ENCODE measurements around the gene NTM.

NTM gene

GRCh38 chr11:131810541-131810940 is 440.1 kb downstream of the NTM start:
- Mint-ChIP-seq H3K36me3 (ENCODE audit: insufficient read depth) (no peaks in the 10 kb centered on the region), H3K4me3 (no peak overlapping the region), H3K9me3 (peaks cover 6% of the 10 kb centered on the region), H3K27ac (ENCODE audit: low read depth) (no peak overlapping the region), H3K4me1 (no peaks in the 10 kb centered on the region), H3K27me3 (no peaks in the 10 kb centered on the region)
- DNase-seq (ENCODE audit: low spot score in 2 of 2) (no peak), ATAC-seq (replicated peaks; ENCODE audit: extremely low read depth, poor library complexity, severe bottlenecking) (no peak)

GRCh38 chr11:131811383-131811782 is 441.0 kb downstream of the NTM start:
- Mint-ChIP-seq H3K4me1 (no peaks in the 10 kb centered on the region), H3K36me3 (ENCODE audit: insufficient read depth) (no peaks in the 10 kb centered on the region), H3K4me3 (no peak overlapping the region), H3K9me3 (peaks cover 6% of the 10 kb centered on the region), H3K27ac (ENCODE audit: low read depth) (no peak overlapping the region), H3K27me3 (no peaks in the 10 kb centered on the region)
- DNase-seq (ENCODE audit: low spot score in 2 of 2): no peak
- ATAC-seq (replicated peaks; ENCODE audit: extremely low read depth, poor library complexity, severe bottlenecking): no peak

GRCh38 chr11:131814108-131814507 is 443.7 kb downstream of the NTM start:
- ATAC-seq (replicated peaks; ENCODE audit: extremely low read depth, poor library complexity, severe bottlenecking): no peak
- no peak for DNase-seq (ENCODE audit: low spot score in 2 of 2)
- Mint-ChIP-seq H3K27ac (ENCODE audit: low read depth) (no peak overlapping the region), H3K4me3 (no peak overlapping the region), H3K4me1 (no peaks in the 10 kb centered on the region), H3K36me3 (ENCODE audit: insufficient read depth) (no peaks in the 10 kb centered on the region), H3K9me3 (no peaks in the 10 kb centered on the region), H3K27me3 (no peaks in the 10 kb centered on the region)

- Mint-ChIP-seq H3K4me3 (no peak overlapping the region), H3K27ac (ENCODE audit: low read depth) (no peak overlapping the region), H3K36me3 (ENCODE audit: insufficient read depth) (no peaks in the 10 kb centered on the region), H3K27me3 (no peaks in the 10 kb centered on the region), H3K9me3 (no peaks in the 10 kb centered on the region), H3K4me1 (no peaks in the 10 kb centered on the region)
- ATAC-seq (replicated peaks; ENCODE audit: extremely low read depth, poor library complexity, severe bottlenecking) (no peak), DNase-seq (ENCODE audit: low spot score in 2 of 2) (no peak)
Observed at GRCh38 chr11:131815590-131815989, 445.2 kb downstream of the NTM start.

GRCh38 chr11:131816051-131816450 is 445.6 kb downstream of the NTM start:
- no peak for ATAC-seq (replicated peaks; ENCODE audit: extremely low read depth, poor library complexity, severe bottlenecking)

GRCh38 chr11:131817687-131818188 is 447.3 kb downstream of the NTM start:
- Mint-ChIP-seq H3K4me1 (no peaks in the 10 kb centered on the region), H3K27ac (ENCODE audit: low read depth) (no peak overlapping the region), H3K27me3 (no peaks in the 10 kb centered on the region), H3K9me3 (no peaks in the 10 kb centered on the region), H3K4me3 (no peak overlapping the region), H3K36me3 (ENCODE audit: insufficient read depth) (no peaks in the 10 kb centered on the region)
- DNase-seq (ENCODE audit: low spot score in 2 of 2) (no peak), ATAC-seq (replicated peaks; ENCODE audit: extremely low read depth, poor library complexity, severe bottlenecking) (no peak)

More at GRCh38 chr11:131816051-131816450, 445.6 kb downstream of the NTM start:
- Mint-ChIP-seq H3K36me3 (ENCODE audit: insufficient read depth) (no peaks in the 10 kb centered on the region), H3K4me1 (no peaks in the 10 kb centered on the region), H3K27me3 (no peaks in the 10 kb centered on the region), H3K27ac (ENCODE audit: low read depth) (no peak overlapping the region), H3K4me3 (no peak overlapping the region), H3K9me3 (no peaks in the 10 kb centered on the region)
- no peak for DNase-seq (ENCODE audit: low spot score in 2 of 2)

- ATAC-seq (replicated peaks; ENCODE audit: extremely low read depth, poor library complexity, severe bottlenecking) (no peak), DNase-seq (ENCODE audit: low spot score in 2 of 2) (no peak)
- H3K27ac Mint-ChIP-seq (ENCODE audit: low read depth): no peak overlapping the region
- no peaks in the 10 kb centered on the region for H3K9me3 Mint-ChIP-seq
- H3K27me3 Mint-ChIP-seq: no peaks in the 10 kb centered on the region
- H3K4me3 Mint-ChIP-seq: no peak overlapping the region
- H3K4me1 Mint-ChIP-seq: no peaks in the 10 kb centered on the region
- no peaks in the 10 kb centered on the region for H3K36me3 Mint-ChIP-seq (ENCODE audit: insufficient read depth)
Observed at GRCh38 chr11:131819865-131820264, 449.4 kb downstream of the NTM start.

- no peak overlapping the region for H3K4me3 Mint-ChIP-seq
- H3K4me1 Mint-ChIP-seq: no peaks in the 10 kb centered on the region
- no peaks in the 10 kb centered on the region for H3K27me3 Mint-ChIP-seq
- DNase-seq (ENCODE audit: low spot score in 2 of 2) (no peak), ATAC-seq (replicated peaks; ENCODE audit: extremely low read depth, poor library complexity, severe bottlenecking) (no peak)
- H3K27ac Mint-ChIP-seq (ENCODE audit: low read depth): no peak overlapping the region
- H3K9me3 Mint-ChIP-seq: no peaks in the 10 kb centered on the region
- H3K36me3 Mint-ChIP-seq (ENCODE audit: insufficient read depth): no peaks in the 10 kb centered on the region
Observed at GRCh38 chr11:131822506-131822905, 452.1 kb downstream of the NTM start.

GRCh38 chr11:131823772-131824171 is 453.4 kb downstream of the NTM start:
- ATAC-seq (replicated peaks; ENCODE audit: extremely low read depth, poor library complexity, severe bottlenecking) (no peak), DNase-seq (ENCODE audit: low spot score in 2 of 2) (no peak)
- Mint-ChIP-seq H3K9me3 (no peaks in the 10 kb centered on the region), H3K27me3 (no peaks in the 10 kb centered on the region), H3K36me3 (ENCODE audit: insufficient read depth) (no peaks in the 10 kb centered on the region), H3K4me1 (no peaks in the 10 kb centered on the region), H3K27ac (ENCODE audit: low read depth) (no peak overlapping the region), H3K4me3 (no peak overlapping the region)

- no peaks in the 10 kb centered on the region for H3K27me3 Mint-ChIP-seq
- no peaks in the 10 kb centered on the region for H3K36me3 Mint-ChIP-seq (ENCODE audit: insufficient read depth)
- ATAC-seq (replicated peaks; ENCODE audit: extremely low read depth, poor library complexity, severe bottlenecking) (no peak), DNase-seq (ENCODE audit: low spot score in 2 of 2) (no peak)
- no peak overlapping the region for H3K27ac Mint-ChIP-seq (ENCODE audit: low read depth)
- H3K4me3 Mint-ChIP-seq: no peak overlapping the region
- H3K9me3 Mint-ChIP-seq: no peaks in the 10 kb centered on the region
- H3K4me1 Mint-ChIP-seq: no peaks in the 10 kb centered on the region
Observed at GRCh38 chr11:131824771-131825170, 454.4 kb downstream of the NTM start.

GRCh38 chr11:131827430-131827829 is 457.0 kb downstream of the NTM start:
- ATAC-seq (replicated peaks; ENCODE audit: extremely low read depth, poor library complexity, severe bottlenecking): no peak
- DNase-seq (ENCODE audit: low spot score in 2 of 2): no peak
- H3K4me1 Mint-ChIP-seq: no peaks in the 10 kb centered on the region

GRCh38 chr11:131829725-131830124 is 459.3 kb downstream of the NTM start:
- H3K27me3 Mint-ChIP-seq: no peaks in the 10 kb centered on the region
- H3K27ac Mint-ChIP-seq (ENCODE audit: low read depth): no peak overlapping the region
- H3K36me3 Mint-ChIP-seq (ENCODE audit: insufficient read depth): no peaks in the 10 kb centered on the region
- peaks cover 5% of the 10 kb centered on the region for H3K9me3 Mint-ChIP-seq
- no peaks in the 10 kb centered on the region for H3K4me1 Mint-ChIP-seq
- no peak for DNase-seq (ENCODE audit: low spot score in 2 of 2)
- ATAC-seq (replicated peaks; ENCODE audit: extremely low read depth, poor library complexity, severe bottlenecking): no peak
- H3K4me3 Mint-ChIP-seq: no peak overlapping the region

More at GRCh38 chr11:131827430-131827829, 457.0 kb downstream of the NTM start:
- Mint-ChIP-seq H3K36me3 (ENCODE audit: insufficient read depth) (no peaks in the 10 kb centered on the region), H3K4me3 (no peak overlapping the region), H3K9me3 (no peaks in the 10 kb centered on the region), H3K27me3 (no peaks in the 10 kb centered on the region), H3K27ac (ENCODE audit: low read depth) (no peak overlapping the region)

- H3K27me3 Mint-ChIP-seq: no peaks in the 10 kb centered on the region
- ATAC-seq (replicated peaks; ENCODE audit: extremely low read depth, poor library complexity, severe bottlenecking) (no peak), DNase-seq (ENCODE audit: low spot score in 2 of 2) (no peak)
- H3K27ac Mint-ChIP-seq (ENCODE audit: low read depth): no peak overlapping the region
- no peaks in the 10 kb centered on the region for H3K4me1 Mint-ChIP-seq
- no peaks in the 10 kb centered on the region for H3K36me3 Mint-ChIP-seq (ENCODE audit: insufficient read depth)
- H3K9me3 Mint-ChIP-seq: peaks cover 5% of the 10 kb centered on the region
- H3K4me3 Mint-ChIP-seq: no peak overlapping the region
Observed at GRCh38 chr11:131832079-131832478, 461.7 kb downstream of the NTM start.

GRCh38 chr11:131833366-131833765 is 463.0 kb downstream of the NTM start:
- no peak overlapping the region for H3K27ac Mint-ChIP-seq (ENCODE audit: low read depth)
- H3K4me3 Mint-ChIP-seq: no peak overlapping the region
- DNase-seq (ENCODE audit: low spot score in 2 of 2): no peak
- no peaks in the 10 kb centered on the region for H3K27me3 Mint-ChIP-seq
- no peaks in the 10 kb centered on the region for H3K36me3 Mint-ChIP-seq (ENCODE audit: insufficient read depth)
- ATAC-seq (replicated peaks; ENCODE audit: extremely low read depth, poor library complexity, severe bottlenecking): no peak
- peaks cover 5% of the 10 kb centered on the region for H3K9me3 Mint-ChIP-seq
- H3K4me1 Mint-ChIP-seq: no peaks in the 10 kb centered on the region

All from central memory CD8-positive, alpha-beta T cell (primary cell).